Testis (tissue), 2 donors: ENCODE results near the gene EFCAB13.

Experiments
- POLR2A ChIP-seq: fragments of 450-650 bp; IDR thresholded peaks from one replicate; pipeline ENCODE4 v1.6.1; 2017; ENCODE audit warnings: antibody characterized with exemption, mild to moderate bottlenecking, moderate library complexity
- TF ChIP-seq, protein P1 (sequence below), 3 experiments: fragments of 450-650 bp in 2 of 3; fragments of 200-600 bp in 1 of 3; sonication (generic) in 1 of 3; IDR thresholded peaks; one replicate each; pipeline ENCODE4 v1.5.1; 2016 to 2019; ENCODE audit warnings: antibody characterized with exemption in 3 of 3, mild to moderate bottlenecking in 2 of 3, moderate library complexity in 1 of 3

GRCh38 chr17:47290870-47291241 is 32.9 kb upstream of the EFCAB13 start:
- TF ChIP-seq, protein P1, sequence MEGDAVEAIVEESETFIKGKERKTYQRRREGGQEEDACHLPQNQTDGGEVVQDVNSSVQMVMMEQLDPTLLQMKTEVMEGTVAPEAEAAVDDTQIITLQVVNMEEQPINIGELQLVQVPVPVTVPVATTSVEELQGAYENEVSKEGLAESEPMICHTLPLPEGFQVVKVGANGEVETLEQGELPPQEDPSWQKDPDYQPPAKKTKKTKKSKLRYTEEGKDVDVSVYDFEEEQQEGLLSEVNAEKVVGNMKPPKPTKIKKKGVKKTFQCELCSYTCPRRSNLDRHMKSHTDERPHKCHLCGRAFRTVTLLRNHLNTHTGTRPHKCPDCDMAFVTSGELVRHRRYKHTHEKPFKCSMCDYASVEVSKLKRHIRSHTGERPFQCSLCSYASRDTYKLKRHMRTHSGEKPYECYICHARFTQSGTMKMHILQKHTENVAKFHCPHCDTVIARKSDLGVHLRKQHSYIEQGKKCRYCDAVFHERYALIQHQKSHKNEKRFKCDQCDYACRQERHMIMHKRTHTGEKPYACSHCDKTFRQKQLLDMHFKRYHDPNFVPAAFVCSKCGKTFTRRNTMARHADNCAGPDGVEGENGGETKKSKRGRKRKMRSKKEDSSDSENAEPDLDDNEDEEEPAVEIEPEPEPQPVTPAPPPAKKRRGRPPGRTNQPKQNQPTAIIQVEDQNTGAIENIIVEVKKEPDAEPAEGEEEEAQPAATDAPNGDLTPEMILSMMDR (IDR thresholded peaks at IDR 0.05) = no peak
- TF ChIP-seq POLR2A = no peak
